ENCODE measurements around the gene SLC12A5.

DNA sequence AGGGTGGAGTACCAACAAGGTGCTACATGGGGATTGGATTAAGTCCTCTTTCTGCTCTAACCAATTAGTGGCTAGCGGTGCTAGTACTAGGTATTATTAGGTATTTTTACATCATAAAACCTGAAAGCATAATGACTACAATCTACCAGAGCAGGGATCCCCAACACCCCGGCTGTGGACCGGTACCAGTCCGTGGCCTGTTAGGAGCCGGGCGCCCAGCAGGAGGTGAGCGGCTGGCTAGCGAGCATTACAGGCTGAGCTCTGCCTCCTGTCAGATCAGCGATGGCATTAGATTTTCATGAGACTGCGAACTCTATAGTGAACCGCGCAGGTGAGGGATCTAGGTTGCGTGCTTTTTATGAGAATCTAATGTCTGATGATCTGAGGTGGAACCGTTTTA is 80.0 kb downstream of the SLC12A5 start:
- TF ChIP-seq, protein P1, sequence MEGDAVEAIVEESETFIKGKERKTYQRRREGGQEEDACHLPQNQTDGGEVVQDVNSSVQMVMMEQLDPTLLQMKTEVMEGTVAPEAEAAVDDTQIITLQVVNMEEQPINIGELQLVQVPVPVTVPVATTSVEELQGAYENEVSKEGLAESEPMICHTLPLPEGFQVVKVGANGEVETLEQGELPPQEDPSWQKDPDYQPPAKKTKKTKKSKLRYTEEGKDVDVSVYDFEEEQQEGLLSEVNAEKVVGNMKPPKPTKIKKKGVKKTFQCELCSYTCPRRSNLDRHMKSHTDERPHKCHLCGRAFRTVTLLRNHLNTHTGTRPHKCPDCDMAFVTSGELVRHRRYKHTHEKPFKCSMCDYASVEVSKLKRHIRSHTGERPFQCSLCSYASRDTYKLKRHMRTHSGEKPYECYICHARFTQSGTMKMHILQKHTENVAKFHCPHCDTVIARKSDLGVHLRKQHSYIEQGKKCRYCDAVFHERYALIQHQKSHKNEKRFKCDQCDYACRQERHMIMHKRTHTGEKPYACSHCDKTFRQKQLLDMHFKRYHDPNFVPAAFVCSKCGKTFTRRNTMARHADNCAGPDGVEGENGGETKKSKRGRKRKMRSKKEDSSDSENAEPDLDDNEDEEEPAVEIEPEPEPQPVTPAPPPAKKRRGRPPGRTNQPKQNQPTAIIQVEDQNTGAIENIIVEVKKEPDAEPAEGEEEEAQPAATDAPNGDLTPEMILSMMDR (conservative IDR thresholded peaks at IDR 0.05), result no peak
- no peak for TF ChIP-seq EZH2 (IDR thresholded peaks at IDR 0.05; ENCODE audit: low read depth)
